Measurements from ENCODE around the gene KATNB1. TPM values are rescaled to one million over a fixed set of nuclear protein-coding genes. Genes with fewer than 3 reads are reported as not detected.
A peak's percentile ranks its signal among the peaks of the same experiment; 100 is the strongest.
"Not testable (repeated sequence)": the region's sequence is repeated elsewhere in the genome, so short reads cannot be mapped to it uniquely, and the experiment has no call there.

Gene KATNB1
- total and polyA plus RNA-seq, 7 experiments from 2014 or later, result 20.4 to 32.9 (median 26.0) TPM

- ATAC-seq; CTCF ChIA-PET; H3K4me3 ChIP-seq (ENCODE audit: low read length); H3K4me1 Mint-ChIP-seq; DNase-seq; intact Hi-C loops (cut with micrococcal nuclease); H3K9me3 Mint-ChIP-seq; H3K27ac Mint-ChIP-seq; H3K9me3 ChIP-seq (ENCODE audit: control insufficient read depth in 2 of 3, low read length in 3 of 3); H3K4me1 ChIP-seq (ENCODE audit: control insufficient read depth in 2 of 2, insufficient read depth in 2 of 2, low read length in 2 of 2); H3K27me3 ChIP-seq (ENCODE audit: control insufficient read depth in 2 of 2, insufficient read depth in 2 of 2, low read length in 2 of 2); H3K36me3 Mint-ChIP-seq; H3K4me3 Mint-ChIP-seq; H3K36me3 ChIP-seq (ENCODE audit: control insufficient read depth in 2 of 3, insufficient read depth in 3 of 3, low read length in 3 of 3); POLR2A ChIA-PET; H3K27ac ChIP-seq (ENCODE audit: low read depth, low read length): not testable (repeated sequence)
- peaks cover 0 to 30% (median 2%) of the 10 kb centered on the region in 5 donors for H3K27me3 Mint-ChIP-seq
These were observed 23.0 kb upstream of the KATNB1 start for GRCh38 chr16:57712569-57712968.

- Mint-ChIP-seq H3K36me3 (no peaks in the 10 kb centered on the region), H3K4me1 (peaks cover 0 to 2% (median 0%) of the 10 kb centered on the region in 7 donors), H3K4me3 (no peak overlapping the region), H3K9me3 (no peaks in the 10 kb centered on the region), H3K27ac (no peak overlapping the region), H3K27me3 (peaks cover 0 to 30% (median 0%) of the 10 kb centered on the region in 5 donors)
- no peak overlapping the region for H3K27ac ChIP-seq (ENCODE audit: low read depth, low read length)
- no peak for ATAC-seq
- ChIA-PET POLR2A (no interaction called here), CTCF (no interaction called here)
- H3K27me3 ChIP-seq (ENCODE audit: control insufficient read depth in 2 of 2, insufficient read depth in 2 of 2, low read length in 2 of 2), result no peaks in the 10 kb centered on the region
- intact Hi-C loops (cut with micrococcal nuclease), result no loop called here
- H3K36me3 ChIP-seq (ENCODE audit: control insufficient read depth in 2 of 3, insufficient read depth in 3 of 3, low read length in 3 of 3), result no peaks in the 10 kb centered on the region
- no peaks in the 10 kb centered on the region for H3K4me1 ChIP-seq (ENCODE audit: control insufficient read depth in 2 of 2, insufficient read depth in 2 of 2, low read length in 2 of 2)
- no peak overlapping the region for H3K4me3 ChIP-seq (ENCODE audit: low read length)
- no peaks in the 10 kb centered on the region for H3K9me3 ChIP-seq (ENCODE audit: control insufficient read depth in 2 of 3, low read length in 3 of 3)
- no peak for DNase-seq
These were observed 22.0 kb upstream of the KATNB1 start for GRCh38 chr16:57713596-57713995.

GRCh38 chr16:57714047-57714446 is 21.5 kb upstream of the KATNB1 start:
- Mint-ChIP-seq H3K27ac (no peak overlapping the region), H3K4me1 (peaks cover 0 to 2% (median 0%) of the 10 kb centered on the region in 7 donors), H3K36me3 (no peaks in the 10 kb centered on the region), H3K9me3 (no peaks in the 10 kb centered on the region), H3K4me3 (no peak overlapping the region), H3K27me3 (peaks cover 0 to 30% (median 0%) of the 10 kb centered on the region in 5 donors)
- intact Hi-C loops (cut with micrococcal nuclease), result no loop called here
- POLR2A ChIA-PET, result no interaction called here
- no peaks in the 10 kb centered on the region for H3K4me1 ChIP-seq (ENCODE audit: control insufficient read depth in 2 of 2, insufficient read depth in 2 of 2, low read length in 2 of 2)
- H3K4me3 ChIP-seq (ENCODE audit: low read length), result no peak overlapping the region
- H3K36me3 ChIP-seq (ENCODE audit: control insufficient read depth in 2 of 3, insufficient read depth in 3 of 3, low read length in 3 of 3), result no peaks in the 10 kb centered on the region
- no peak overlapping the region for H3K27ac ChIP-seq (ENCODE audit: low read depth, low read length)
- H3K9me3 ChIP-seq (ENCODE audit: control insufficient read depth in 2 of 3, low read length in 3 of 3), result no peaks in the 10 kb centered on the region
- DNase-seq (no peak), ATAC-seq (no peak)
- CTCF ChIA-PET, result no interaction called here
- H3K27me3 ChIP-seq (ENCODE audit: control insufficient read depth in 2 of 2, insufficient read depth in 2 of 2, low read length in 2 of 2), result no peaks in the 10 kb centered on the region

GRCh38 chr16:57720142-57720575 is 15.4 kb upstream of the KATNB1 start:
- Histone ChIP-seq H3K36me3 (ENCODE audit: control insufficient read depth in 2 of 3, insufficient read depth in 3 of 3, low read length in 3 of 3) (no peaks in the 10 kb centered on the region), H3K9me3 (ENCODE audit: control insufficient read depth in 2 of 3, low read length in 3 of 3) (no peaks in the 10 kb centered on the region), H3K27ac (ENCODE audit: low read depth, low read length) (no peak overlapping the region), H3K27me3 (ENCODE audit: control insufficient read depth in 2 of 2, insufficient read depth in 2 of 2, low read length in 2 of 2) (no peaks in the 10 kb centered on the region), H3K4me1 (ENCODE audit: control insufficient read depth in 2 of 2, insufficient read depth in 2 of 2, low read length in 2 of 2) (no peaks in the 10 kb centered on the region), H3K4me3 (ENCODE audit: low read length) (no peak overlapping the region)
- Mint-ChIP-seq H3K27ac (no peak overlapping the region), H3K36me3 (no peaks in the 10 kb centered on the region), H3K27me3 (peaks cover 0 to 2% (median 0%) of the 10 kb centered on the region in 5 donors), H3K9me3 (no peaks in the 10 kb centered on the region), H3K4me1 (no peaks in the 10 kb centered on the region), H3K4me3 (no peak overlapping the region)
- intact Hi-C loops (cut with micrococcal nuclease), result loop anchor here (1.0 to 2.0 kb wide), 4 partner anchors 71 to 144 kb away; no protein-coding TSS in a partner anchor
- POLR2A ChIA-PET, result no interaction called here
- DNase-seq, result peak in 5 of 9 donors; percentile 21 to 40 (median 25)
- CTCF ChIA-PET, result no interaction called here
- peak; percentile 75 for ATAC-seq

- no peak for ATAC-seq
- CTCF ChIA-PET, result interaction anchor here (0.9 kb wide), 1 partner anchor 72 kb away, joined by 3 read pairs; no protein-coding TSS in a partner anchor
- H3K9me3 Mint-ChIP-seq, result no peaks in the 10 kb centered on the region
- no peaks in the 10 kb centered on the region for H3K27me3 ChIP-seq (ENCODE audit: control insufficient read depth in 2 of 2, insufficient read depth in 2 of 2, low read length in 2 of 2)
- intact Hi-C loops (cut with micrococcal nuclease), result loop anchor here in 1 of 2 donors (2.0 kb wide), 1 partner anchor 131 kb away; no protein-coding TSS in a partner anchor
- H3K27me3 Mint-ChIP-seq, result peaks cover 0 to under 1% (median 0%) of the 10 kb centered on the region in 5 donors
- no peaks in the 10 kb centered on the region for H3K36me3 Mint-ChIP-seq
- no peak for DNase-seq
- H3K4me3 ChIP-seq (ENCODE audit: low read length), result no peak overlapping the region
- H3K4me3 Mint-ChIP-seq, result no peak overlapping the region
- H3K9me3 ChIP-seq (ENCODE audit: control insufficient read depth in 2 of 3, low read length in 3 of 3), result no peaks in the 10 kb centered on the region
- no peaks in the 10 kb centered on the region for H3K4me1 Mint-ChIP-seq
- POLR2A ChIA-PET, result no interaction called here
- no peaks in the 10 kb centered on the region for H3K36me3 ChIP-seq (ENCODE audit: control insufficient read depth in 2 of 3, insufficient read depth in 3 of 3, low read length in 3 of 3)
- H3K27ac Mint-ChIP-seq, result no peak overlapping the region
- H3K4me1 ChIP-seq (ENCODE audit: control insufficient read depth in 2 of 2, insufficient read depth in 2 of 2, low read length in 2 of 2), result no peaks in the 10 kb centered on the region
- no peak overlapping the region for H3K27ac ChIP-seq (ENCODE audit: low read depth, low read length)
These were observed 14.0 kb upstream of the KATNB1 start for GRCh38 chr16:57721356-57722209.

- Histone ChIP-seq H3K27me3 (ENCODE audit: control insufficient read depth in 2 of 2, insufficient read depth in 2 of 2, low read length in 2 of 2) (no peaks in the 10 kb centered on the region), H3K4me1 (ENCODE audit: control insufficient read depth in 2 of 2, insufficient read depth in 2 of 2, low read length in 2 of 2) (no peaks in the 10 kb centered on the region), H3K27ac (ENCODE audit: low read depth, low read length) (no peak overlapping the region), H3K36me3 (ENCODE audit: control insufficient read depth in 2 of 3, insufficient read depth in 3 of 3, low read length in 3 of 3) (no peaks in the 10 kb centered on the region), H3K9me3 (ENCODE audit: control insufficient read depth in 2 of 3, low read length in 3 of 3) (no peaks in the 10 kb centered on the region), H3K4me3 (ENCODE audit: low read length) (no peak overlapping the region)
- POLR2A ChIA-PET, result no interaction called here
- H3K4me1 Mint-ChIP-seq, result no peaks in the 10 kb centered on the region
- DNase-seq, result no peak
- H3K4me3 Mint-ChIP-seq, result no peak overlapping the region
- no peaks in the 10 kb centered on the region for H3K9me3 Mint-ChIP-seq
- CTCF ChIA-PET, result no interaction called here
- no peaks in the 10 kb centered on the region for H3K36me3 Mint-ChIP-seq
- H3K27me3 Mint-ChIP-seq, result no peaks in the 10 kb centered on the region
- intact Hi-C loops (cut with micrococcal nuclease), result no loop called here
- peak overlapping the region in 1 of 9 donors; percentile 31 for H3K27ac Mint-ChIP-seq
- no peak for ATAC-seq
These were observed 13.4 kb upstream of the KATNB1 start for GRCh38 chr16:57722210-57722499.

- ChIA-PET CTCF (no interaction called here), POLR2A (no interaction called here)
- H3K4me3 ChIP-seq (ENCODE audit: low read length), result no peak overlapping the region
- H3K27ac ChIP-seq (ENCODE audit: low read depth, low read length), result no peak overlapping the region
- DNase-seq, result no peak
- intact Hi-C loops (cut with micrococcal nuclease), result no loop called here
- no peaks in the 10 kb centered on the region for H3K27me3 ChIP-seq (ENCODE audit: control insufficient read depth in 2 of 2, insufficient read depth in 2 of 2, low read length in 2 of 2)
- no peaks in the 10 kb centered on the region for H3K9me3 ChIP-seq (ENCODE audit: control insufficient read depth in 2 of 3, low read length in 3 of 3)
- Mint-ChIP-seq H3K27ac (no peak overlapping the region), H3K27me3 (no peaks in the 10 kb centered on the region), H3K36me3 (no peaks in the 10 kb centered on the region), H3K4me3 (no peak overlapping the region), H3K9me3 (no peaks in the 10 kb centered on the region), H3K4me1 (no peaks in the 10 kb centered on the region)
- ATAC-seq, result no peak
- H3K4me1 ChIP-seq (ENCODE audit: control insufficient read depth in 2 of 2, insufficient read depth in 2 of 2, low read length in 2 of 2), result no peaks in the 10 kb centered on the region
- H3K36me3 ChIP-seq (ENCODE audit: control insufficient read depth in 2 of 3, insufficient read depth in 3 of 3, low read length in 3 of 3), result no peaks in the 10 kb centered on the region
These were observed 12.9 kb upstream of the KATNB1 start for GRCh38 chr16:57722651-57723050.

Measured in naive thymus-derived CD4-positive, alpha-beta T cell (primary cell).